NK-92 treated with Interleukin-12 subunit alpha and Interleukin-12 subunit beta, amount 100 ng/mL, for 24 hours (cell line): ENCODE measurements around the gene LCE2C.

Experiments
- DNase-seq: peaks from one replicate; lab custom pipeline; 2025; lab: John Stamatoyannopoulos, UW

The LCE2C gene

GRCh38 chr1:152725261-152725660 is 50.2 kb downstream of the LCE2C start:
- no peak for DNase-seq
